HG03103 (cell line): Measurements from ENCODE around the gene EXOC6.

Experiments used
- ATAC-seq: cut with Tn5 transposase; IDR thresholded peaks from one replicate; pipeline ENCODE4 v1.9.1; 2021; ENCODE audit warnings: low read depth; ENCODE audit not compliant: unreplicated experiment

The EXOC6 gene

GRCh38 chr10:93073539-93074146, 225.3 kb downstream of the EXOC6 start, which contains the start of gene CYP26A1:
Gene CYP26A1 (plus strand): TSS chr10:93073893. CDS start chr10:93073935, 42 bp downstream.
- ATAC-seq, result no peak

GRCh38 chr10:93074147-93074596, 225.9 kb downstream of the EXOC6 start:
- no peak for ATAC-seq

GRCh38 chr10:93074597-93075368, 226.5 kb downstream of the EXOC6 start:
- no peak for ATAC-seq

GRCh38 chr10:93075369-93076221, 227.3 kb downstream of the EXOC6 start:
- ATAC-seq, result no peak

- ATAC-seq, result no peak
Measured at GRCh38 chr10:93076871-93077270, 228.6 kb downstream of the EXOC6 start.

- no peak for ATAC-seq
Measured at GRCh38 chr10:93077860-93078337, 229.6 kb downstream of the EXOC6 start.

GRCh38 chr10:93079663-93080349, 231.5 kb downstream of the EXOC6 start:
- no peak for ATAC-seq

- ATAC-seq, result no peak
Measured at GRCh38 chr10:93080350-93081046, 232.2 kb downstream of the EXOC6 start.

GRCh38 chr10:93081318-93081717, 233.0 kb downstream of the EXOC6 start:
- no peak for ATAC-seq

GRCh38 chr10:93081834-93082233, 233.5 kb downstream of the EXOC6 start:
- ATAC-seq, result no peak

- ATAC-seq, result no peak
Measured at GRCh38 chr10:93083743-93084539, 235.6 kb downstream of the EXOC6 start.

GRCh38 chr10:93085272-93085859, 237.0 kb downstream of the EXOC6 start:
- ATAC-seq, result no peak

GRCh38 chr10:93086289-93086688, 238.0 kb downstream of the EXOC6 start:
- ATAC-seq, result no peak

GRCh38 chr10:93087846-93088245, 239.5 kb downstream of the EXOC6 start:
- no peak for ATAC-seq

- ATAC-seq, result no peak
Measured at GRCh38 chr10:93088466-93088865, 240.1 kb downstream of the EXOC6 start.

GRCh38 chr10:93090619-93091018, 242.3 kb downstream of the EXOC6 start:
- ATAC-seq, result no peak

- ATAC-seq, result no peak
Measured at GRCh38 chr10:93091960-93092359, 243.6 kb downstream of the EXOC6 start.

GRCh38 chr10:93095225-93095624, 246.9 kb downstream of the EXOC6 start:
- no peak for ATAC-seq

GRCh38 chr10:93096901-93097300, 248.6 kb downstream of the EXOC6 start:
- ATAC-seq, result no peak
